H1 (cell line): ENCODE results near the gene SURF1. TPM values are rescaled to one million over a fixed set of nuclear protein-coding genes. Genes with fewer than 3 reads are reported as not detected.

Experiments
- CTCF ChIA-PET: fragments of 300-600 bp; sonication (Branson Sonifier 250); formaldehyde crosslinking; loops from one replicate; lab custom pipeline; 2021; ENCODE audit not compliant: partially characterized antibody; lab: Charles Lee
- POLR2A ChIA-PET: fragments of 300-600 bp; sonication (Branson Sonifier 250); formaldehyde crosslinking; loops from one replicate; lab custom pipeline; 2021; ENCODE audit warnings: inconsistent platforms; ENCODE audit not compliant: partially characterized antibody; lab: Charles Lee
- DNase-seq, 2 experiments: peaks; one replicate each; pipeline versions ENCODE4 v3.0.0 to v3.0.0-alpha.2; 2010 to 2022; ENCODE audit warnings: low spot score in 2 of 2, low read depth in 1 of 2, mixed read lengths in 1 of 2
- FAIRE-seq: peaks from 2 replicates; lab custom pipeline; 2011; peaks lifted over from hg19 to GRCh38; lab: Jason Lieb, UNC
- H2AFZ ChIP-seq: 2 replicates; pipeline ENCODE4 v1.8.1; 2012; ENCODE audit warnings: low read length, inconsistent platforms
- H2AK5ac ChIP-seq: 2 replicates; pipeline ENCODE4 v1.6.1; 2013; ENCODE audit warnings: low read depth, low read length
- H2BK120ac ChIP-seq: replicated peaks from 2 replicates; pipeline ENCODE3; 2013; ENCODE audit warnings: low read depth, low read length, inconsistent platforms
- H2BK12ac ChIP-seq: 2 replicates; pipeline ENCODE4 v1.6.1; 2013; ENCODE audit warnings: low read depth, low read length
- H2BK15ac ChIP-seq: 2 replicates; pipeline ENCODE4 v1.6.1; 2013; ENCODE audit warnings: low read length
- H2BK20ac ChIP-seq: 2 replicates; pipeline ENCODE4 v1.6.1; 2013; ENCODE audit warnings: low read length
- H2BK5ac ChIP-seq: 2 replicates; pipeline ENCODE4 v1.6.1; 2013; ENCODE audit warnings: low read depth, low read length
- H3K14ac ChIP-seq: 2 replicates; pipeline ENCODE4 v1.6.1; 2013; ENCODE audit warnings: inconsistent platforms; ENCODE audit not compliant: insufficient read length
- H3K18ac ChIP-seq: 2 replicates; pipeline ENCODE4 v1.6.1; 2013; ENCODE audit warnings: low read length; ENCODE audit errors: extremely low read depth
- H3K23ac ChIP-seq: 2 replicates; pipeline ENCODE4 v1.6.1; 2013; ENCODE audit warnings: inconsistent platforms; ENCODE audit not compliant: insufficient read length
- H3K23me2 ChIP-seq: 2 replicates; pipeline ENCODE4 v1.6.1; 2013; ENCODE audit warnings: low read depth, low read length
- H3K27ac ChIP-seq: 2 replicates; pipeline ENCODE4 v1.6.1; 2011; ENCODE audit warnings: low read depth, low read length, inconsistent platforms
- H3K27me3 ChIP-seq, 4 experiments: replicated peaks in 1 of 4; 1 replicate in 1 of 4; 2 replicates in 3 of 4; pipeline versions ENCODE4 v1.6.1 to v1.8.1; 2011 to 2013; ENCODE audit warnings: low read length in 3 of 4, mild to moderate bottlenecking in 3 of 4, inconsistent platforms in 2 of 4, mixed read lengths in 2 of 4, moderate library complexity in 1 of 4; ENCODE audit not compliant: control insufficient read depth in 3 of 4, insufficient read depth in 3 of 4; ENCODE audit errors: extremely low read depth in 1 of 4
- H3K36me3 ChIP-seq, 4 experiments: 2 replicates each; pipeline versions ENCODE4 v1.6.1 to v1.8.1; 2011 to 2013; ENCODE audit warnings: mild to moderate bottlenecking in 4 of 4, low read length in 3 of 4, moderate library complexity in 2 of 4, control low read depth in 1 of 4, inconsistent platforms in 1 of 4; ENCODE audit not compliant: insufficient read depth in 4 of 4, control insufficient read depth in 2 of 4
- H3K4ac ChIP-seq: replicated peaks from 2 replicates; pipeline ENCODE3; 2013; ENCODE audit warnings: low read length, low read depth, mixed read lengths, inconsistent platforms; ENCODE audit not compliant: insufficient read length
- H3K4me1 ChIP-seq, 4 experiments: replicated peaks in 1 of 4; 1 replicate in 1 of 4; 2 replicates in 3 of 4; pipeline versions ENCODE4 v1.6.1 to v1.8.1; 2011 to 2013; ENCODE audit warnings: low read length in 3 of 4, inconsistent platforms in 2 of 4, mixed read lengths in 1 of 4; ENCODE audit not compliant: insufficient read depth in 4 of 4, control insufficient read depth in 3 of 4
- H3K4me2 ChIP-seq, 2 experiments: 2 replicates each; pipeline versions ENCODE4 v1.6.1 to v1.8.1; 2011 to 2013; ENCODE audit warnings: low read depth in 2 of 2, low read length in 2 of 2, control low read depth in 1 of 2, inconsistent platforms in 1 of 2, mild to moderate bottlenecking in 1 of 2; ENCODE audit not compliant: insufficient read depth in 1 of 2
- H3K4me3 ChIP-seq, 4 experiments: fragments of 200-600, 300-600 bp in 1 of 4; sonication (generic), shearing (Covaris generic), sonication (Bioruptor Twin) in 1 of 4; 2 replicates each; pipeline versions ENCODE4 v1.5.1 to v1.8.1; 2011 to 2016; ENCODE audit warnings: low read length in 4 of 4, low read depth in 3 of 4, control low read depth in 2 of 4, inconsistent platforms in 2 of 4, mild to moderate bottlenecking in 2 of 4, mixed read lengths in 1 of 4, moderate library complexity in 1 of 4; ENCODE audit not compliant: insufficient read depth in 2 of 4; ENCODE audit errors: extremely low read depth in 1 of 4
- H3K56ac ChIP-seq: replicated peaks from 2 replicates; pipeline ENCODE3; 2013; ENCODE audit warnings: low read depth, mild to moderate bottlenecking, mixed read lengths, low read length, inconsistent platforms; ENCODE audit not compliant: insufficient read length
- H3K79me1 ChIP-seq: 2 replicates; pipeline ENCODE4 v1.6.1; 2013; ENCODE audit warnings: low read depth, low read length, control low read depth
- H3K79me2 ChIP-seq, 2 experiments: 2 replicates each; pipeline versions ENCODE4 v1.6.1 to v1.8.1; 2012 to 2013; ENCODE audit warnings: low read length in 2 of 2, mild to moderate bottlenecking in 2 of 2, inconsistent platforms in 1 of 2; ENCODE audit not compliant: insufficient read depth in 2 of 2, control insufficient read depth in 1 of 2
- H3K9ac ChIP-seq, 4 experiments: replicated peaks in 1 of 4; 1 replicate in 1 of 4; 2 replicates in 3 of 4; pipeline versions ENCODE4 v1.6.1 to v1.8.1; 2011 to 2013; ENCODE audit warnings: low read depth in 3 of 4, low read length in 3 of 4, control low read depth in 2 of 4, mild to moderate bottlenecking in 2 of 4, moderate library complexity in 2 of 4, inconsistent platforms in 1 of 4; ENCODE audit errors: extremely low read depth in 1 of 4
- H3K9me3 ChIP-seq, 2 experiments: 2 replicates each; pipeline versions ENCODE4 v1.6.1 to v1.8.1; 2012 to 2013; ENCODE audit warnings: mild to moderate bottlenecking in 2 of 2, moderate library complexity in 2 of 2, control low read depth in 1 of 2, inconsistent platforms in 1 of 2, low read depth in 1 of 2, low read length in 1 of 2, mixed read lengths in 1 of 2; ENCODE audit not compliant: insufficient read depth in 2 of 2
- H4K20me1 ChIP-seq, 2 experiments: replicated peaks in 1 of 2; 2 replicates each; pipeline versions ENCODE3 to v1.8.1; 2011 to 2013; ENCODE audit warnings: inconsistent platforms in 2 of 2, low read length in 2 of 2, mild to moderate bottlenecking in 1 of 2; ENCODE audit not compliant: insufficient read depth in 2 of 2, control insufficient read depth in 1 of 2
- H4K5ac ChIP-seq: 2 replicates; pipeline ENCODE4 v1.6.1; 2013; ENCODE audit warnings: low read length, low read depth, mixed read lengths, inconsistent platforms; ENCODE audit not compliant: insufficient read length
- H4K8ac ChIP-seq: 2 replicates; pipeline ENCODE4 v1.8.0; 2013; ENCODE audit warnings: mild to moderate bottlenecking, moderate library complexity, low read length, inconsistent platforms; ENCODE audit not compliant: insufficient read depth; ENCODE audit errors: extremely low read depth
- H4K91ac ChIP-seq: replicated peaks from 2 replicates; pipeline ENCODE3; 2013; ENCODE audit warnings: low read length, mixed read lengths, inconsistent platforms; ENCODE audit not compliant: insufficient read length
- BCL11A ChIP-seq, 2 experiments: IDR thresholded peaks; one replicate each; pipeline ENCODE4 v1.6.1; 2011; ENCODE audit warnings: low read depth in 2 of 2, low read length in 2 of 2, mild to moderate bottlenecking in 2 of 2
- CBX8 ChIP-seq: fragments of 300-800, 300-1000 bp; sonication (generic); IDR thresholded peaks from 2 replicates; pipeline ENCODE4 v1.7.1; 2016; ENCODE audit warnings: low read depth, low read length, borderline replicate concordance
- CEBPB ChIP-seq: IDR thresholded peaks from 2 replicates; pipeline ENCODE4 v1.6.1; 2012; ENCODE audit warnings: low read depth, low read length
- E2F6 ChIP-seq: IDR thresholded peaks from 2 replicates; pipeline ENCODE4 v1.6.1; 2012; ENCODE audit warnings: inconsistent platforms
- MAFK ChIP-seq: IDR thresholded peaks from 2 replicates; pipeline ENCODE4 v1.6.1; 2012; ENCODE audit warnings: low read depth, mild to moderate bottlenecking, improper control_type of control experiment, low read length
- POU5F1 ChIP-seq: IDR thresholded peaks from 2 replicates; pipeline ENCODE4 v1.6.1; 2011; ENCODE audit warnings: low read depth, mild to moderate bottlenecking, low read length, moderate library complexity
- RFX5 ChIP-seq: IDR thresholded peaks from 2 replicates; pipeline ENCODE4 v1.6.1; 2011; ENCODE audit warnings: low read depth, low read length, improper control_type of control experiment, borderline replicate concordance
- RXRA ChIP-seq: IDR thresholded peaks from 2 replicates; pipeline ENCODE4 v1.6.1; 2011; ENCODE audit warnings: low read depth, mild to moderate bottlenecking, low read length, moderate library complexity; ENCODE audit not compliant: insufficient read depth
- SIN3A ChIP-seq, 2 experiments: IDR thresholded peaks in 1 of 2; conservative IDR thresholded peaks in 1 of 2; 2 replicates each; pipeline ENCODE4 v1.6.1; 2011 to 2012; ENCODE audit warnings: low read length in 2 of 2, improper control_type of control experiment in 1 of 2, low read depth in 1 of 2, mild to moderate bottlenecking in 1 of 2
- SIX5 ChIP-seq: IDR thresholded peaks from 2 replicates; pipeline ENCODE4 v1.6.1; 2011; ENCODE audit warnings: mild to moderate bottlenecking, low read depth, low read length
- TCF12 ChIP-seq: IDR thresholded peaks from 2 replicates; pipeline ENCODE4 v1.6.1; 2011; ENCODE audit warnings: low read depth, mild to moderate bottlenecking, low read length
- WGBS, 2 experiments: shearing (Covaris generic) in 1 of 2; methylation state at CpG; one replicate each; pipeline versions ENCODE4 v1.1.6 to v1.1.7; 2013 to 2015; ENCODE audit warnings: low lambda C conversion rate in 2 of 2, mixed read lengths in 2 of 2, inconsistent platforms in 1 of 2, low coverage in 1 of 2, missing lambda C conversion rate in 1 of 2; ENCODE audit not compliant: insufficient replicate concordance in 2 of 2, insufficient coverage in 1 of 2, insufficient read length in 1 of 2; ENCODE audit errors: extremely low coverage in 1 of 2, missing lambda C conversion rate in 1 of 2; 5-methylcytosine and 5-hydroxymethylcytosine counted together
- polyA plus RNA-seq, 7 experiments: library from polyadenylated mRNA; depleted of rRNA in 3 of 7; stranded (reverse) in 5 of 7; unstranded in 2 of 7; fragments of >200 nt in 5 of 7; fragments of 200-250 nt in 2 of 7; gene quantifications; 1 replicate in 5 of 7; 2 replicates in 1 of 7; 4 replicates in 1 of 7; pipeline versions ENCODE4 v1.2.1 to v1.2.3, GENCODE V29; 2011 to 2013; ENCODE audit warnings: missing spikeins in 2 of 7, mixed read lengths in 2 of 7
- total RNA-seq: library from RNA; stranded (reverse); fragmentation: NEBNext Ultra II Directional; extraction: Animal tissue kit (Norgen Biotek cat#: 25700); gene quantifications from 2 replicates; pipeline ENCODE4 v1.2.1, GENCODE V29; 2021
- TF ChIP-seq, protein P1 (sequence below): IDR thresholded peaks from 2 replicates; pipeline ENCODE4 v1.6.1; 2011; ENCODE audit warnings: low read depth, mild to moderate bottlenecking, low read length; ENCODE audit not compliant: insufficient read depth

The SURF1 gene
- total and polyA plus RNA-seq, 2 of the 8 experiments (the other 6 are each of a cell fraction or from before 2014, with no cell fraction given): 43.1 to 44.7 TPM

DNA sequence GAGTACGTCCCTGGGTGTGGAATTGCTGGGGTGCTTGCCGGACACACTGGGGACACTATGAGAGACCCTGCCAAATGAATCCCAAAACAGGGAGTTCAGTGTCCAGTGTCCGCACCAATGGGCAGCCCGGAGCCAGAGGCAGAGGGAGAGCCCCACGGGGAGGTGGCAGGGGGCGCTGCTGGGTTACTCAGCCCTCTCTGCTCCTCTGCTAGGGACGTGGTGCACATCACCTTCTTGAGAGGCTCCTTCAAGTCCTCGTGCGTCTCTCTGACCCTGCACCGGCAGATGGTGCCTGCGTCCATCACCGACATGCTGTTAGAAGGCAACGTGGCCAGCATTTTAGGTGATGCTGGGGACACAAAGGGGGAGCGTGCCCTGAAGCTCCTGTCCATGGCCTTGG is 40.7 kb upstream of the SURF1 start:
- Histone ChIP-seq H3K4me1 (no peaks in the 10 kb centered on the region), H2BK5ac (no peak overlapping the region), H3K36me3 (no peaks in the 10 kb centered on the region), H3K79me2 (no peaks in the 10 kb centered on the region), H4K5ac (no peak overlapping the region), H3K4me2 (no peak overlapping the region; a peak in 1 of 4 replicates), H2AK5ac (no peak overlapping the region), H3K23me2 (peaks cover 12% of the 10 kb centered on the region; the same call in 1 of the 2 replicates), H3K27ac (no peak overlapping the region), H2BK15ac (no peak overlapping the region), H3K56ac (no peak overlapping the region), H4K91ac (no peak overlapping the region), H3K27me3 (no peaks in the 10 kb centered on the region; a peak in 3 of 7 replicates), H3K4ac (no peak overlapping the region), H4K8ac (no peak overlapping the region), H2BK20ac (no peak overlapping the region), H3K18ac (no peak overlapping the region), H2BK120ac (no peak overlapping the region), H3K4me3 (no peak overlapping the region), H3K14ac (no peak overlapping the region), H3K23ac (no peak overlapping the region), H3K9me3 (no peaks in the 10 kb centered on the region), H3K79me1 (no peaks in the 10 kb centered on the region), H3K9ac (no peak overlapping the region), H2BK12ac (0 out of 2 replicates have a peak overlapping the region, but pooled peaks have one; percentile 1), H4K20me1 (peaks cover 0 to 7% of the 10 kb centered on the region in 2 experiments), H2AFZ (no peak overlapping the region)
- ChIA-PET CTCF (interaction anchor here (0.7 to 5.7 kb wide), 17 partner anchors 8 to 178 kb away, joined by 3 to 52 read pairs (median 7); partner anchors contain the start of genes ADAMTS13 and STKLD1), POLR2A (interaction anchor here (1.0 to 2.5 kb wide), 7 partner anchors 8 to 205 kb away, joined by 3 to 13 read pairs (median 5); partner anchors contain the start of genes MED22, REXO4, RPL7A and SURF1)
- peak in 1 of 2 experiments; percentile 81 for DNase-seq
- WGBS, 2 experiments: 55% methylated on average over 14 of the region's 14 CpGs; no CpG with 5 or more reads in 1 of the 2 experiments
- no peak for FAIRE-seq
- TF ChIP-seq CEBPB: no peak
- TF ChIP-seq POU5F1: no peak
- TF ChIP-seq RXRA: no peak
- 0 out of 2 replicates have a peak, but pooled peaks have one; percentile 23 for TF ChIP-seq E2F6
- no peak for TF ChIP-seq BCL11A (IDR thresholded peaks at IDR 0.05; ENCODE audit: low read depth in 2 of 2, low read length in 2 of 2)
- no peak for TF ChIP-seq RFX5
- no peak for TF ChIP-seq MAFK
- TF ChIP-seq, protein P1, sequence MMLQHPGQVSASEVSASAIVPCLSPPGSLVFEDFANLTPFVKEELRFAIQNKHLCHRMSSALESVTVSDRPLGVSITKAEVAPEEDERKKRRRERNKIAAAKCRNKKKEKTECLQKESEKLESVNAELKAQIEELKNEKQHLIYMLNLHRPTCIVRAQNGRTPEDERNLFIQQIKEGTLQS: no peak
- TF ChIP-seq SIN3A (conservative IDR thresholded peaks at IDR 0.05 in 1 of 2, IDR thresholded peaks at IDR 0.05 in 1 of 2; ENCODE audit: low read depth in 1 of 2, low read length in 2 of 2): no peak
- TF ChIP-seq TCF12: no peak
- no peak for TF ChIP-seq CBX8
- no peak for TF ChIP-seq SIX5
